RWPE1 (cell line): ENCODE data around the gene DESI2.

Source experiments
- CTCF ChIA-PET: fragments of 350-600 bp; sonication (Branson Sonifier 250); formaldehyde crosslinking; extraction: SDS; loops from one replicate; lab custom pipeline; 2021; lab: Yijun Ruan, JAX
- POLR2A ChIA-PET: fragments of 400-600 bp; formaldehyde crosslinking; extraction: SDS; loops from one replicate; lab custom pipeline; 2020; ENCODE audit warnings: antibody characterized with exemption; ENCODE audit not compliant: low non-redundant PET; lab: Yijun Ruan, JAX
- DNase-seq: peaks from one replicate; pipeline ENCODE4 v3.0.0; 2012; ENCODE audit warnings: low spot score
- H3K27ac ChIP-seq: fragments of 450-650 bp; 2 replicates; pipeline ENCODE4 v1.5.1; 2017
- CTCF ChIP-seq: fragments of 450-650 bp; conservative IDR thresholded peaks from 2 replicates; pipeline ENCODE4 v1.5.1; 2017; ENCODE audit warnings: low read depth, mild to moderate bottlenecking

The DESI2 gene

GRCh38 chr1:244640917-244641316 lies 12.0 kb upstream of the DESI2 start:
- no peak for DNase-seq
- ChIA-PET CTCF (no interaction called here), POLR2A (no interaction called here)
- TF ChIP-seq CTCF = no peak
- no peak overlapping the region for H3K27ac ChIP-seq

GRCh38 chr1:244642526-244642925 lies 10.4 kb upstream of the DESI2 start:
- no peak for DNase-seq
- H3K27ac ChIP-seq = no peak overlapping the region
- ChIA-PET CTCF (interaction anchor here (0.6 kb wide), 1 partner anchor 302 kb away, joined by 3 read pairs; no protein-coding TSS in a partner anchor), POLR2A (no interaction called here)
- TF ChIP-seq CTCF = no peak

- CTCF ChIA-PET = interaction anchor here (0.6 kb wide), 1 partner anchor 302 kb away, joined by 3 read pairs; no protein-coding TSS in a partner anchor
- DNase-seq = no peak
- POLR2A ChIA-PET = no interaction called here
- no peak overlapping the region for H3K27ac ChIP-seq
- no peak for TF ChIP-seq CTCF
Observed at GRCh38 chr1:244642988-244643387, 9.9 kb upstream of the DESI2 start.

GRCh38 chr1:244645414-244645813 lies 7.5 kb upstream of the DESI2 start:
- H3K27ac ChIP-seq = no peak overlapping the region
- CTCF ChIA-PET = no interaction called here
- POLR2A ChIA-PET = no interaction called here
- DNase-seq = no peak
- no peak for TF ChIP-seq CTCF

GRCh38 chr1:244645890-244646289 lies 7.0 kb upstream of the DESI2 start:
- CTCF ChIA-PET = no interaction called here
- H3K27ac ChIP-seq = no peak overlapping the region
- no peak for DNase-seq
- TF ChIP-seq CTCF = no peak
- POLR2A ChIA-PET = no interaction called here

- POLR2A ChIA-PET = no interaction called here
- no peak for DNase-seq
- TF ChIP-seq CTCF = no peak
- no peak overlapping the region for H3K27ac ChIP-seq
- CTCF ChIA-PET = interaction anchor here (0.5 to 1.3 kb wide), 3 partner anchors 12 to 150 kb away, joined by 3 to 7 read pairs (median 4); no protein-coding TSS in a partner anchor
Observed at GRCh38 chr1:244647819-244648218, 5.1 kb upstream of the DESI2 start.
